SK-N-SH treated with all-trans-retinoic acid at 6 μM for 48 hours (cell line): Measurements from ENCODE around the gene GALNT13.

Experiments
- SNAI2 ChIP-seq: fragments of 250-450 bp; sonication (Bioruptor Pico); IDR thresholded peaks from 2 replicates; pipeline ENCODE4 v1.5.0; 2020; ENCODE audit warnings: mild to moderate bottlenecking, moderate library complexity
- TCF4 ChIP-seq: fragments of 250-450 bp; sonication (Bioruptor Pico); IDR thresholded peaks from 2 replicates; pipeline ENCODE4 v1.8.0; 2021; ENCODE audit warnings: mild to moderate bottlenecking, moderate library complexity, borderline replicate concordance
- TOX ChIP-seq: fragments of 250-450 bp; sonication (Bioruptor Pico); IDR thresholded peaks from 2 replicates; pipeline ENCODE4 v1.8.0; 2021; ENCODE audit warnings: mild to moderate bottlenecking, moderate library complexity, borderline replicate concordance
- ZNF70 ChIP-seq: fragments of 450-650 bp; formaldehyde crosslinking; IDR thresholded peaks from 2 replicates; pipeline ENCODE4 v1.5.0; 2020; ENCODE audit warnings: mild to moderate bottlenecking, moderate library complexity
- TF ChIP-seq, protein P1 (sequence below): fragments of 250-450 bp; sonication (Bioruptor Pico); IDR thresholded peaks from 2 replicates; pipeline ENCODE4 v1.8.0; 2021; ENCODE audit warnings: low read depth, mild to moderate bottlenecking, moderate library complexity, borderline replicate concordance

DNA sequence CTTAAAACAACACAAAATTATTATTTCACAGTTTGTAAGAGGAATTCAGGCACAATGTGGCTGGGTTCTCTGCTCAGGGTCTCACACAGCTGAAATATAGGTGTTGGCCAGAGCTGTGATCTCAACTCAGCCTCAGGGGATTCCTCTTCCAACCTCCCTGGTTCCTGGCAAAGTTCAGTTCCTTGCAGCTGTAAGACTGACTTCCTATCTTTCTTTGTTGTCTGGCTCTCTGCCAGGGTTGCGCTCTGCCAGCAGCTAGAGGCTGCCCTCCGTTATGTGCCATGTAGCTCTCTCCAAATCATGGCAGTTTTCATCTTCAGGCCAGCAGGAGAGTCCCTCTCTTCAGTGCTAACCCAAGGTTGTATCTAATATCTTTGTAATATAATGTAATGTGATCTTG is 554.3 kb downstream of the GALNT13 start:
- TF ChIP-seq ZNF70 (CRISPR knock-in tag), result no peak
- no peak for TF ChIP-seq TOX
- no peak for TF ChIP-seq TCF4
- no peak for TF ChIP-seq SNAI2
- TF ChIP-seq, protein P1, sequence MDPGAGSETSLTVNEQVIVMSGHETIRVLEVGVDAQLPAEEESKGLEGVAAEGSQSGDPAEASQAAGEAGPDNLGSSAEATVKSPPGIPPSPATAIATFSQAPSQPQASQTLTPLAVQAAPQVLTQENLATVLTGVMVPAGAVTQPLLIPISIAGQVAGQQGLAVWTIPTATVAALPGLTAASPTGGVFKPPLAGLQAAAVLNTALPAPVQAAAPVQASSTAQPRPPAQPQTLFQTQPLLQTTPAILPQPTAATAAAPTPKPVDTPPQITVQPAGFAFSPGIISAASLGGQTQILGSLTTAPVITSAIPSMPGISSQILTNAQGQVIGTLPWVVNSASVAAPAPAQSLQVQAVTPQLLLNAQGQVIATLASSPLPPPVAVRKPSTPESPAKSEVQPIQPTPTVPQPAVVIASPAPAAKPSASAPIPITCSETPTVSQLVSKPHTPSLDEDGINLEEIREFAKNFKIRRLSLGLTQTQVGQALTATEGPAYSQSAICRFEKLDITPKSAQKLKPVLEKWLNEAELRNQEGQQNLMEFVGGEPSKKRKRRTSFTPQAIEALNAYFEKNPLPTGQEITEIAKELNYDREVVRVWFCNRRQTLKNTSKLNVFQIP (CRISPR knock-in tag), result no peak
